Coronary artery (tissue), 2 donors: ENCODE results near the gene SMPD4.
"Not testable (repeated sequence)": the region's sequence is repeated elsewhere in the genome, so short reads cannot be mapped to it uniquely, and the experiment has no call there.

Experiments used
- DNase-seq: peaks from one replicate; pipeline ENCODE4 v3.0.0-alpha.2; 2017; ENCODE audit warnings: low spot score
- H3K27ac ChIP-seq, 2 donors: fragments of 200-600 bp; sonication (generic); one replicate each; pipeline ENCODE4 v1.5.1; 2016 to 2019
- H3K4me3 ChIP-seq: fragments of 200-600 bp; sonication (generic); 2 replicates; pipeline ENCODE4 v1.5.1; 2016; ENCODE audit warnings: mild to moderate bottlenecking, moderate library complexity
- TF ChIP-seq, protein P1 (sequence below): fragments of 200-600 bp; sonication (generic); IDR thresholded peaks from one replicate; pipeline ENCODE4 v1.5.1; 2019; ENCODE audit warnings: antibody characterized with exemption

The SMPD4 gene

DNA sequence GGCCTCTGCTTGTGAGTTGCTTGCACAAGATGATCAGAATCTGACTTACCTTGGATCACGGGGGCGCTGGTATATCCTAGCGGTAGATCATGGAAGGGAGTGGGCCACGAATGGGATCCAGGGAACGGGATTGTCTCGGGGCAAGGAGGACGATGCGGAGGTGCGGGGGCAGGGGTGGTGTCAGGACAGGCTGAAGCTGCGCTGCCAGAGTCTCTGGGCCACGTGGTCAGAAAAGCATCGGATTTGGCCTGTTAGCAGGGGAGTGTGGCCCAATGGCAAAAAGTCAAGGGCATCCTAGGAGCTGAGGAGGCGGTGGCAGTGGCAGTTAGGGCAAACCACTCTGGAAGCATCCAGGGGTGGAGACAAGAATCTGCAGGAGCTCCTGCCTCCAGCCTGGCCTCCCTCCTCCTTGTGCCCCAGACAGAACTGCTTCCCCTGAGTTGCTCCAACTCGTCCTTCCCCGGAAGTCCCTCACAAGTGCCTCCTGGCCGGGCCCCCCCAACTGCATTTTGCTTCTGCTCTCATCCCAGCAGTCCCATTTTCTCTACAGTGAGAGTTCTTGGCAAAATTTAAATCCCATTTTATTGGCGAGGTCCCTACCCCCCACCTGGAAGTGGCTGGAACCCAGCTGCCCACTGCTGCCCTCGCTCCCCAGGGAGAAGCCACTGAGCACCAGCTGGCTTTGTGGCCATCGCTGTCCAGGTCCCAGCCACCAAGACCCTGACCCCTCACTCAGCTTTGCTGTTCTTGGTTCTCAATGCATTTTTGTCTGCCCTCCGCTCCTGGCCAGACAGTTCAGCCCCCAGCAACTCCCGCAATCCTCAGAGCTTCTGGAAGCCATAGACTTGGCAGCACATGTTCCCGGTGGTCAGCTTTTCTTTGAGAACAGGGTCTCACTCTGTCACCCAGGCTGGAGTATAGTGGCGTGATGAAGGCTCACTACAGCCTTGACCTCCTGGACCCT lies 30.9 kb downstream of the SMPD4 start:
- H3K27ac ChIP-seq = no peak overlapping the region
- H3K4me3 ChIP-seq = no peak overlapping the region
- DNase-seq = no peak
- TF ChIP-seq, protein P1, sequence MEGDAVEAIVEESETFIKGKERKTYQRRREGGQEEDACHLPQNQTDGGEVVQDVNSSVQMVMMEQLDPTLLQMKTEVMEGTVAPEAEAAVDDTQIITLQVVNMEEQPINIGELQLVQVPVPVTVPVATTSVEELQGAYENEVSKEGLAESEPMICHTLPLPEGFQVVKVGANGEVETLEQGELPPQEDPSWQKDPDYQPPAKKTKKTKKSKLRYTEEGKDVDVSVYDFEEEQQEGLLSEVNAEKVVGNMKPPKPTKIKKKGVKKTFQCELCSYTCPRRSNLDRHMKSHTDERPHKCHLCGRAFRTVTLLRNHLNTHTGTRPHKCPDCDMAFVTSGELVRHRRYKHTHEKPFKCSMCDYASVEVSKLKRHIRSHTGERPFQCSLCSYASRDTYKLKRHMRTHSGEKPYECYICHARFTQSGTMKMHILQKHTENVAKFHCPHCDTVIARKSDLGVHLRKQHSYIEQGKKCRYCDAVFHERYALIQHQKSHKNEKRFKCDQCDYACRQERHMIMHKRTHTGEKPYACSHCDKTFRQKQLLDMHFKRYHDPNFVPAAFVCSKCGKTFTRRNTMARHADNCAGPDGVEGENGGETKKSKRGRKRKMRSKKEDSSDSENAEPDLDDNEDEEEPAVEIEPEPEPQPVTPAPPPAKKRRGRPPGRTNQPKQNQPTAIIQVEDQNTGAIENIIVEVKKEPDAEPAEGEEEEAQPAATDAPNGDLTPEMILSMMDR = no peak

DNA sequence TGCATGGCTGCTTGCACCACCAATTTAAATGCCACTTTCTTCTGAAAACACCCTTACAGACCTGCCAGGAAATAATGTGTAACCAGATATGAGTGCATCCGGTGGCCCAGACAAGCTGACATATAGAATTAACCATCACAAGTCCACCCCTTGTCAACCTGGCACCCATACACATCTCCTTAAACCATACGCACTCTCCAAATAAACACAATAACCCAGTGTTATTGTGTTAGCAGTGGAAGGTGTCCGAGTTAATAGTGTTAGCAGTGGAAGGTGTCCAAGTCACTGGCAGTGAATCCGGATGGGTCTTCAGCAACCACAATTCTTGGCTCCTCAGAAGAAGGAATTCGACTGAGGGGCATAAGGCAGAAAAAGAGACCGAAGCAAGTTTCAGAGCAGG lies 32.9 kb downstream of the SMPD4 start:
- not testable (repeated sequence) for H3K27ac ChIP-seq, H3K4me3 ChIP-seq

DNA sequence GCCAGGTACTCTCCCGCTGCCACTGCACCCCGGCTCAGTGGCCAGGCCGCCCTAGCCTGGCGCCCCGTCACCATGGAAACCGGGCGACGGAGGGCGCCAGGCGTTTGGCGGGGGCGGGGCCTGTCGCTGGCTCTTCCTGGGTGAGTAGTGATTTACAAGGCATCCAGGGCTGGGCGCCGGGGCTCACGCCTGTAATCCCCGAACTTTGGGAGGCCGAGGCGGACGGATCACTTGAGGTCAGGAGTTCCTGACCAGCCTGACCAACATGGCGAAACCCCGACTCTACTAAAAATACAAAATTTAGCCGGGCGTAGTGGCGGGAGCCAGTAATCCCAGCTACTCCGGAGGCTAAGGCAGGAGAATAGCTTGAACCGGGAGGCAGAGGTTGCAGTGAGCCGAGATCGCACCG lies 36.4 kb downstream of the SMPD4 start, which contains the start of gene CCDC74B:
Gene CCDC74B (minus strand): TSS at position 107 of the 409 bp plus-strand sequence. CDS start 116 bp downstream, outside the sequence.
- not testable (repeated sequence) for DNase-seq, H3K27ac ChIP-seq
- peak within 1 kb of the TSS; percentile 67 for H3K4me3 ChIP-seq

More for the DNA sequence above, 32.9 kb downstream of the SMPD4 start:
- DNase-seq = not testable (repeated sequence)

DNA sequence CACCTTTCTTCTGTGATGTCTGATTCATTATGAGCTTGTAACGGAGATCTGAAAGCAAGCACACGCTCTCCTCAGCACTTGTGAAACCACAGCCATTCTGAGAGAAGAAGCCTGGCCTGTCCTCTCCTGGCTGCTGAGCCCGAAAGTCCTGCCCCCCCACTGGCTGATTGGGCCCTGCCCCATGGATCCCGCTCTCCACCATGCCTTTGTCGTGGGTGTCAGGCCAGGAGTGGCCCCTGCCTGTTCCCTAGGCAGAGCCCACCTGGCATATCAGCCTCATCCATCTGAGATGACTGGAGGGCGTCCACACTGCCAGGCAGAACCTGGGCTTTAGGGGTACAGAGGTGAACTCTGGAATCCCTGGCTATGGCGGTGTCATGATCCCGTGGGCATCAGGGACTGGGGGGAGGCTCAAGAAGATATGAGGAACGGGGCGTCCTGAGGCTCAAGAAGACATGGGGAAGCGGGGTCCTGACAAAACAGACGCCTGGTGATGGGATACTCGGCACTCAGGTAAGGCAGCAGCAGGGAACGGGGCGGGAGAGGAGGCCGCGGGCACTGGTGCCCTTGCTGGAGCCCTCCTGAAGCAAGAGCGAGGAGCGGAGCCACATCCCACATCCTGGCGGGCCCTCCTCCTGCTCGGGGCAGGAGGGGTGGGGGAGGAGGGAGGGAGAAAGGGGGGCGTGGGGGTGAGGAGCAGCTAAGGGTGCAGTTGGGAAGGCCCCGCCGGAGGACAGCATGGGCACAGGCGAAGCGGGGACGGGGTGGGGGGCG lies 37.9 kb downstream of the SMPD4 start:
- H3K27ac ChIP-seq, DNase-seq: not testable (repeated sequence)
- H3K4me3 ChIP-seq = peak overlapping the region; percentile 67

DNA sequence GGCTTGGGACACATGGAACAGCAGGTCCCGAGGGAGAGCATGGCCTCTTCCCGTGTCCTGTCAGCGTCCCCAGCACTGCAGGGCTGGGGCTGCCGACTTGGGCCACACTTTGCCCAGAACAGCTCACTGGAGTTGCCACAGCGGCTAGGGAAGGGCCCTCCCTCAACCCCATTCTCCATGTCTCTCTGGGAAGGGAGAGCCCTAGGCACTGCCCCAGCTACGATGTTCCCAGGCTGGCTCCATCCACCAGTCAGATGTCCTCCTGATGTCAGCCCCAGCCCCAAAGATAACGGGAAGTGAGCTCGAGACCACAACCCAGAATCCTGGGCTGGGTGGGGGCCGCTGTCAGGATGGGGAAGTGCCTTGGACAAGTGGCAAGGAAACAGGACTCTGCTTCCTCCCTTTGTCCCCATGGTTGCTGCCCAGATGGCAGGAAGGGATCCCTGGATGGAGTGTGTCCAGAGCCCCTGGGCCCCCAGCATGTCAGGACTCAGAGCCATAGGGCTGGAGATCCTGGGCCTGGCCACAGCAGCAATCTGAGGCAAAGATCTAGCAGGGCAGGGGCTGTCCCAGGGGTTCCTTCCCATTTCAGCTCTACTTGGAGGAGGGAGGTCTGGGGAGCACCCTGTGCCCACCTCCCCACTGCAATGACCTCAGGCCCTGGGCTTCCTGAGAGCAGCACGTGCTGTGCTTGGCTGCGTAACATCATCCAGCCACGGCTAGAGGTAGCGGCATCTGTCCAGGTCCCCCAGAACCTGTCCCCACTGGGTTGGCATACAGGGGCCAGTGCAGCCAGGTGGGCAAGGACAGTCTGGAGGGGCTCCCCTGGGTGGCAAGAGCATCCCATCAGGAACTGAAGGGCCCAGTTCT lies 38.8 kb downstream of the SMPD4 start:
- peak; percentile 52 for DNase-seq
- not testable (repeated sequence) for H3K4me3 ChIP-seq, H3K27ac ChIP-seq

DNA sequence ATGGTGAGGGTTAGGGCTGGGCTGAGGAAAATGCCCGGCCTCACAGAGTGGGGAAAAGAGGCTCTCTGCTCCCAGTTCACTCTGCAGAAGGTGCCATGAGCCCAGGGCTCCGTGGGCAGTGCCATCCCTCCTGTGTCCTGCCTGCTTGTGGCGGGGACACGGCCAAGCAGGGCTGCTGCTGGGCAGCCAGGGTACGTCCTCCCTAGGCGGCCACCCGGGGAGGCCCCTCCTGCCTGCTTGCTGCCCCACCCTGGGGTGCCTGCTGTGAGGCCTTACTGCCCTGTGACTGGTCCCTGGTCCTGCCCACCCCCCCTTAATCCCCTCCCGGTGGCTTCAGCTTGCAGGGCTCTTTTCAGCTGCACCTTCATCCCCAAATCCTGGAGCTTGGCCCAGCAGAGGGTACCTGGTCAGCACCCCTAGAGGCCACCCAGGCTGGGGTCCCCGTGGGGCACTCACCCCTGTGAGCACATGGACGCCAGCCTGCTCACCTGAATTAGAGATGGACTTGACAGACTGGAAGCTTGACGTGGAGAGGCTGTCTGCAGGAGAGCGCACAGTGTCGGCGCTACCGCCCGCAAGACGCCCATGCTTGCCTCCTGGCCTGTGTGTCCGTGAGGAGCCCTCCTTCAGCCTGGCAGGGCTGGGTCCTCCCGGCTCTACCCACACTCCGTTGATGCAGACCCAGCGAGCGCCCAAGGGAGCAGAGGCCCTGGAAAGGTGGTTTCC lies 39.6 kb downstream of the SMPD4 start:
- not testable (repeated sequence) for H3K27ac ChIP-seq, H3K4me3 ChIP-seq
- DNase-seq = peak; percentile 55

DNA sequence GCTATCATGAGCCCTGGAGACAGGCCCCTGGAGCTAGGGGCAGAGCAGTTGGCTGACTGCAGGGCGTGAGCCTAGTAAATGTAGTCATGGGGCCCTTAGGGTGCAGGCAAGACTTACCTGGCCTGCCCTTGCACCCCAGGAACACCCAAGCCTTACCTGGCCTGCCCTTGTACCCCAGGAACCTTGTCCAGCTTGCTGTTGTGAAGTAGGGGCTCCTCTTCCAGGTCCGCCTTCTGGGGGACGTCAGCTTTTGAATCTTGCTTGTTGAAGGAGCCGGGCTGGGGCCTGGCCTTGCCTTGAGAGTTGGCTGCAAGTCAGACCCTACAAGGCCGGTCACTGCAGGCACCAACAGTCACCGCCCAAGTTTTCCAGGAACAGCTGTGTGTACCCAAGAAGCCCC lies 40.4 kb downstream of the SMPD4 start:
- not testable (repeated sequence) for DNase-seq, H3K27ac ChIP-seq

DNA sequence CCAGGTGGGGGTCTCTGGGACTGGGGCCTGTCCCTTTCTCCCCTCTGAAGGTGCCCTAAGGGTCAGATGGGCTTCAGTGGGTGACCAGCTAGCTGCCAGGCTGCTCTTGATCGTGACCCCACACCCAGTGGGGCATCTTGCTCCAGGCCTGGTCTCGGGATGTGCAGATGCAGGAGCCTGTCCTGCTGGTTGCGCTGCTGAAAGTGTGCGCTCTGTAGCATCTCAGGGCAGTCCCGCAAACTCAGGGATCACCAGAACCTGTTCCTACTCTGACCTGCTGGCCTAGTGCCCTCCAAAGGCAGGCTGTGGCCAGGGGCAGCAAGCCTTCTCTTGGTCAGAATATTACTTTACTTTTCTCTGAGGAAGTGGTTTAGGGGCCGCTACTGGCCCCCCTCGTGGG lies 40.9 kb downstream of the SMPD4 start:
- H3K27ac ChIP-seq, H3K4me3 ChIP-seq: not testable (repeated sequence)
- DNase-seq = peak; percentile 17

More for the DNA sequence above, 40.4 kb downstream of the SMPD4 start:
- H3K4me3 ChIP-seq = not testable (repeated sequence)

DNA sequence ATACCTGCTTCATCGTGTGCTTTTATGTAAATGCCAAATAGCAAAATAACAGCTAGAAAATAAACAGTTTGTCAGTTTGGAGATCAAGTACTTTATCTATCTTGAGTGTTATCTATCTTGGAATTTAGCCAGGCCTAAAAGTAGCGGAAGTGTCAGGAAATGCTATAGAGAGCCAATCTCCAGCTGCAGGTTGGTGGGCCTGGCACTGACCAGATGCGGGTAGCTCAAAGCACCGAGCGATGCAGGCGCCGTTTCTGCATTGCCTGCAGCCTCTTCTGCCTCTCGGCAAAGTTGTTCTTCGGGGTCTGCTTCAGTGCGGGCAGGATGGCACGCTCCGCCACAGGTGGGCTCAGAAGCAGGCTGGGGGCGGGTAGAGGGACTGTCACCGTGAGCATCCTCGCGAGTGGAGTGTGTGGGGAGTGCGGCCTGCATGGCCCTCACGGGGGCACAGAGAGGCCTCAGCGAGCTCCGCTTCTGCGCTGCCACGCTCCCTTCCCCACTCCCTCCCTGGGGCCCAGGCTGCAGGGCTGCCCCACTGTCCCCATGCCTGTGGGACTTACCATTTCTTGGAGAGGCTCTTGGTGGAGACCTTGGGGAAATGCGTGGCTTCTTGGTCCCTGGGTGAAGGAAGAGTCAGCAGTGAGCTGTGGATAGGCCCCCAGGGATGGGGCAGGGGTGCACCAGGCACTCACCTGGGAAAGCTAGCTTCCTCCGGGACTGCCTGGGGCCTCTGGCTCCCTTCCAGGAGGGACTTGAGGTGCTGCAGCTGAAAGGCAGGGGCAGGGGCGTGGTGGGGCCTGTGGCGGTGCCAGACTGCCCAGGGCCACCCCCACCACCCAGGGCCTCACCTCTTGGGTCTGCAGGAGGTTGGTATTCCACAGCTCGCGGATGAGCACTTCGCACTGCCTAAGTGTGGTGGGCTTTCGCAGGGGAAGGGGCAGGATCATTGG lies 41.8 kb downstream of the SMPD4 start:
- not testable (repeated sequence) for H3K27ac ChIP-seq, H3K4me3 ChIP-seq
- peak; percentile 24 for DNase-seq

DNA sequence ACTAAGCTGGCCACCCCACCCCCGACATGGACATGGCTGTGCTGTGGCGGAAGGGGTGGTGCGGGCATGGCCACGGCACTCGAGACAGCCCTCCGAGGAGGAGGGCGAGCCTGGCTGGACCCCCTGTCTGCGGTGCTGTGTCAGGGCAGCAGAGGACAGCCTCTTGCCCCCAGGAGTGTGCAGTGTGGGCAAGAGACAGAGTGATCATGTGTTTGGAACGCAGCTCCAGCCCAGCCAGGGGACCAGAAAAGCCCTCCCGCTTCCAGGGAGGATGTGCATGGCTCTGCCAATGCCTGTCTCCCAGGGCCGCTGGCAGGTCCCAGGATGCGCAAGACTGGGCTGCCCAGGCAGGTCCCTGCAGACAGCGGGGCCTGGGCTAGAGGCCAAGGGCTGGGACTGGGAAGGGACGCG lies 42.6 kb downstream of the SMPD4 start:
- H3K27ac ChIP-seq, H3K4me3 ChIP-seq: not testable (repeated sequence)
- peak; percentile 31 for DNase-seq

DNA sequence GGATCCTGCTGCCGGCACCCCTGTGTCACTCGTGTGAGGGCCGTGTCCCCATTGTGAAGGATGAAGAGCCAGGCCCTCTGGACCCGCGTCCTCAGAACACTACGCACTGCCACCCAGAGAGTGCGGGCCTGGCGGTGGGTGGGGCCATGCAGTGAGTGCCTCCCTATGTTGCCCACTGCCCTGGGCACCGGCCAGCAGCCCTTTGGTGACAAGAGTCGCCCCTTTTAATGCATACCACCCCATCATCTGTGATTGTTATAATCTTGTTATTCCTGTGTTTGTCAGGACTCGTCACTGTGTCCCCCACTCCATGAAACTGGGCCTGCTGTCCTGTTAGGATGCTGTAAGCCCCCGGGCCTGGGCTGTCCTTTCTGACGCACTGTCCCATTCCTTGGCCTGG lies 43.1 kb downstream of the SMPD4 start:
- peak; percentile 19 for DNase-seq
- H3K27ac ChIP-seq, H3K4me3 ChIP-seq: not testable (repeated sequence)

DNA sequence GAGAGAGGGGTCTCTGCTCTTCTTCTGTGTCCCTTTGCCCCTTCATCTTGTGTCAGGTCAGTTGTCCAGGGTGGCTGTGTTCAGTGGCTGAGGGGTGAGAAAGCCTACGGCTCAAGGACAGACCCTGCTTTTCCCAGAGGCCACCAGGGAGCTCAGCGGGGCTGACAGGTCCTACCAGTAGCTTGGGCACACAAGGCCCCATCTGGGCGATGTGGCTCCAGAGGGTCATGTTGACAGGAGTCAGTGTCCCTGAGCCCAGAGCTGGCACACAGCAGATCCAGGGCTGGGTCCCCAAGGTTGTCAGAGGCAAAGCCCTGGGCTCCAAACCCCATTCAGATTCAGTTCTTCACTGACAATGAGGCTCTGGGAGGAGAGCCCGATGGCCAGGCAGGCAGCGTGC lies 44.3 kb downstream of the SMPD4 start:
- H3K27ac ChIP-seq = not testable (repeated sequence)
- DNase-seq = peak; percentile 43

DNA sequence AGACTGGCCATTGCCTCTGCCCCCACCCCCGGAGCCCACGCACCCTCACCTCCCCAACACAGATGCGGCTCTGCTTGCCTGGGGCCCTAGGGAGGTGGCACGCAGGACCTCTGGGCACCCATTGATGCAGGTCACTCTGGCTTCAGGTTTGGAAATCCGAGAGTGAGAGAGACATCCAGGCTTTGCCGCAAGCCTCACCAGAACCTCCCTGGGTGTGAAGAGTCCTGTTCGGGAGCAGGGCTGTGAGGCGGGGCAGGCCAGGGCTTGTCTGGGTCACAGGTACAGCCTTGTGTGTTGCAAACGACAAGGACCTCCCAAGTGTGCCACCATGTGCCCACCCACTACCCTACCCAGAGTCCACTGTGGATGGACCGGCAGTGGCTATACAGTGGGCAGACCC lies 44.9 kb downstream of the SMPD4 start:
- H3K4me3 ChIP-seq, H3K27ac ChIP-seq: not testable (repeated sequence)
- DNase-seq = peak; percentile 9

More for the DNA sequence above, 44.3 kb downstream of the SMPD4 start:
- H3K4me3 ChIP-seq = not testable (repeated sequence)
